HL-60 (cell line): ENCODE measurements around the gene RHOBTB1.

Experiments
- DNase-seq, 2 experiments: peaks; one replicate each; pipeline ENCODE4 v3.0.0-alpha.2; 2010 to 2020; ENCODE audit warnings: low read depth in 1 of 2, low spot score in 1 of 2
- H3K27ac ChIP-seq: fragments of 250-450 bp; sonication (Bioruptor Pico); replicated peaks from 2 replicates; pipeline ENCODE4 v1.5.1; 2020; ENCODE audit warnings: mild to moderate bottlenecking, moderate library complexity
- H3K27me3 ChIP-seq: fragments of 250-450 bp; sonication (Bioruptor Pico); 2 replicates; pipeline ENCODE4 v1.5.1; 2021; ENCODE audit warnings: mild to moderate bottlenecking, moderate library complexity; ENCODE audit not compliant: insufficient read depth, poor library complexity, severe bottlenecking
- H3K4me3 ChIP-seq: replicated peaks from 2 replicates; pipeline ENCODE4 v1.5.1; 2011; ENCODE audit warnings: mild to moderate bottlenecking, control low read depth, low read length; ENCODE audit not compliant: insufficient read depth
- GABPA ChIP-seq: IDR thresholded peaks from 2 replicates; pipeline ENCODE4 v1.6.1; 2012; ENCODE audit warnings: low read depth
- POLR2AphosphoS5 ChIP-seq: IDR thresholded peaks from 2 replicates; pipeline ENCODE4 v1.6.1; 2012; ENCODE audit warnings: low read depth
- SPI1 ChIP-seq: IDR thresholded peaks from 2 replicates; pipeline ENCODE4 v1.6.1; 2012; ENCODE audit warnings: low read depth, mild to moderate bottlenecking, borderline replicate concordance
- TF ChIP-seq, protein P1 (sequence below): IDR thresholded peaks from 2 replicates; pipeline ENCODE4 v1.6.1; 2012; ENCODE audit warnings: low read depth; ENCODE audit not compliant: insufficient replicate concordance
- TF ChIP-seq, protein P2 (sequence below): IDR thresholded peaks from one replicate; pipeline ENCODE4 v1.5.1; 2011; ENCODE audit warnings: low read length, control low read depth, inconsistent platforms; ENCODE audit not compliant: insufficient read depth

Gene RHOBTB1

DNA sequence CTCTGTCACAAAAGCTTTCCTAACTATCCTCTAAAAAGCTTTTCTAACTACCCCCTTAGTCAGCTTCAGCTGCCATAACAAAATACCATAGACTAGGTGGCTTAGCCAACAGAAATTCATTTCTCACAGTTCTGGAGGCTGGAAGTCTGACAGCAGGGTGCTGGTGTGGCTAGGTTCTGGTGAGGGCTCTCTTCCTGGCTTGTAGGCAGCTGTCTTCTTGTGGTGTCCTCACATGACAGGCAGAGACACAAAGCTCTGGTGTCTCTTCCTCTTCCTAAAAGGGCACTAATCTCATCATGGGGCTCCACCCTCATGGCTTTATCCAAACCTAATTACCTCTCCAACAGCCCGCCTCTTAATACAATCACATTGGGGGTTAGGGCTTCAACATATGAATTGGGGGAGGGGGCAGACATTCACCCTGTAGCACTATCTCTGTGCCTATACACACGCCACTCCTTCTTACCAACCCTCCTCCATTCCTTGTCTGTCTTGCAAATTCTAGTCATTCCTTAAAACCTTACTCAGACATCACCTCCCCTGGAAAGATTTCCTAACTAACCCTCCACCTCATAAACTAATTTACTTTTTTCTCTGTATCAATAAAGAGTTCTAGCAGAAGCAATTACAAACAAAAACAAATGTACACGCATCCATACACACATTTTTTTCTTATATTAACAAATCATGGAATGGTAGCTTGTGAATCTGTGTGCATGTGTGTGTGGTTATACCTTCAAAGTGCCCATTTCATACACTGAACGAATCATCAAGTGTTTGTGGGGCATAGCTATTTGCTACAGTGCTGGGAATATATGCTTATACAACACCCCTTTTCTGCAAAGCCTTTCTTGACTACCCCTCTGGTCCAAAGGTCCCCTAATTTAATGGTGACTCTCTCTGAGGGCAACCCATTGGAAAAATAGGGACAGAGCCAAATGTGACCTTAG is 26.4 kb downstream of the RHOBTB1 start:
- DNase-seq, result no peak
- Histone ChIP-seq H3K4me3 (no peak overlapping the region), H3K27ac (no peak overlapping the region), H3K27me3 (no peaks in the 10 kb centered on the region)
- TF ChIP-seq SPI1 (no peak), POLR2AphosphoS5 (no peak), GABPA (no peak)
- TF ChIP-seq, protein P1, sequence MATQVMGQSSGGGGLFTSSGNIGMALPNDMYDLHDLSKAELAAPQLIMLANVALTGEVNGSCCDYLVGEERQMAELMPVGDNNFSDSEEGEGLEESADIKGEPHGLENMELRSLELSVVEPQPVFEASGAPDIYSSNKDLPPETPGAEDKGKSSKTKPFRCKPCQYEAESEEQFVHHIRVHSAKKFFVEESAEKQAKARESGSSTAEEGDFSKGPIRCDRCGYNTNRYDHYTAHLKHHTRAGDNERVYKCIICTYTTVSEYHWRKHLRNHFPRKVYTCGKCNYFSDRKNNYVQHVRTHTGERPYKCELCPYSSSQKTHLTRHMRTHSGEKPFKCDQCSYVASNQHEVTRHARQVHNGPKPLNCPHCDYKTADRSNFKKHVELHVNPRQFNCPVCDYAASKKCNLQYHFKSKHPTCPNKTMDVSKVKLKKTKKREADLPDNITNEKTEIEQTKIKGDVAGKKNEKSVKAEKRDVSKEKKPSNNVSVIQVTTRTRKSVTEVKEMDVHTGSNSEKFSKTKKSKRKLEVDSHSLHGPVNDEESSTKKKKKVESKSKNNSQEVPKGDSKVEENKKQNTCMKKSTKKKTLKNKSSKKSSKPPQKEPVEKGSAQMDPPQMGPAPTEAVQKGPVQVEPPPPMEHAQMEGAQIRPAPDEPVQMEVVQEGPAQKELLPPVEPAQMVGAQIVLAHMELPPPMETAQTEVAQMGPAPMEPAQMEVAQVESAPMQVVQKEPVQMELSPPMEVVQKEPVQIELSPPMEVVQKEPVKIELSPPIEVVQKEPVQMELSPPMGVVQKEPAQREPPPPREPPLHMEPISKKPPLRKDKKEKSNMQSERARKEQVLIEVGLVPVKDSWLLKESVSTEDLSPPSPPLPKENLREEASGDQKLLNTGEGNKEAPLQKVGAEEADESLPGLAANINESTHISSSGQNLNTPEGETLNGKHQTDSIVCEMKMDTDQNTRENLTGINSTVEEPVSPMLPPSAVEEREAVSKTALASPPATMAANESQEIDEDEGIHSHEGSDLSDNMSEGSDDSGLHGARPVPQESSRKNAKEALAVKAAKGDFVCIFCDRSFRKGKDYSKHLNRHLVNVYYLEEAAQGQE, result no peak
- TF ChIP-seq, protein P2, sequence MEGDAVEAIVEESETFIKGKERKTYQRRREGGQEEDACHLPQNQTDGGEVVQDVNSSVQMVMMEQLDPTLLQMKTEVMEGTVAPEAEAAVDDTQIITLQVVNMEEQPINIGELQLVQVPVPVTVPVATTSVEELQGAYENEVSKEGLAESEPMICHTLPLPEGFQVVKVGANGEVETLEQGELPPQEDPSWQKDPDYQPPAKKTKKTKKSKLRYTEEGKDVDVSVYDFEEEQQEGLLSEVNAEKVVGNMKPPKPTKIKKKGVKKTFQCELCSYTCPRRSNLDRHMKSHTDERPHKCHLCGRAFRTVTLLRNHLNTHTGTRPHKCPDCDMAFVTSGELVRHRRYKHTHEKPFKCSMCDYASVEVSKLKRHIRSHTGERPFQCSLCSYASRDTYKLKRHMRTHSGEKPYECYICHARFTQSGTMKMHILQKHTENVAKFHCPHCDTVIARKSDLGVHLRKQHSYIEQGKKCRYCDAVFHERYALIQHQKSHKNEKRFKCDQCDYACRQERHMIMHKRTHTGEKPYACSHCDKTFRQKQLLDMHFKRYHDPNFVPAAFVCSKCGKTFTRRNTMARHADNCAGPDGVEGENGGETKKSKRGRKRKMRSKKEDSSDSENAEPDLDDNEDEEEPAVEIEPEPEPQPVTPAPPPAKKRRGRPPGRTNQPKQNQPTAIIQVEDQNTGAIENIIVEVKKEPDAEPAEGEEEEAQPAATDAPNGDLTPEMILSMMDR, result no peak

DNA sequence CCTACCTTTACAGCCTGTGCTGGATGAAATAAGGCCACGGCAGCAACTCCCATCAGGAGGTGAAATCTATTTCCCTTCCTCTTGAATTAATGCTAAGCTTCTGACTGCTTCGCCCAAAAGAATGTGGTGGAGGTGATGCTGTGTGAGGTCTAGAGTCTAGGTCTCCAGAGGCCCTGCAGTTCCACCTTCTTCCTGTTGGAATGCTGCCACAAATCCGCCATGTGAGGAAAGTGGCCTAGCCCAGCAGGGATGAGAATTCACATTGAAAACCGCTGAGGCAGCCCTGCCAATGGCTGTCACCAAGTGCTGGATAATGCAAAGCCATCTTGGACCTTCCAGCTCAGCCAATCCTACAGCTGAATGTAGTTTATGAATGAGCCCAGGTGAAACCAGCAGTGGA is 28.0 kb downstream of the RHOBTB1 start:
- Histone ChIP-seq H3K27ac (no peak overlapping the region), H3K4me3 (no peak overlapping the region), H3K27me3 (no peaks in the 10 kb centered on the region)
- DNase-seq, result no peak
- TF ChIP-seq, protein P2, result no peak
- no peak for TF ChIP-seq GABPA
- TF ChIP-seq, protein P1, result no peak
- no peak for TF ChIP-seq SPI1

DNA sequence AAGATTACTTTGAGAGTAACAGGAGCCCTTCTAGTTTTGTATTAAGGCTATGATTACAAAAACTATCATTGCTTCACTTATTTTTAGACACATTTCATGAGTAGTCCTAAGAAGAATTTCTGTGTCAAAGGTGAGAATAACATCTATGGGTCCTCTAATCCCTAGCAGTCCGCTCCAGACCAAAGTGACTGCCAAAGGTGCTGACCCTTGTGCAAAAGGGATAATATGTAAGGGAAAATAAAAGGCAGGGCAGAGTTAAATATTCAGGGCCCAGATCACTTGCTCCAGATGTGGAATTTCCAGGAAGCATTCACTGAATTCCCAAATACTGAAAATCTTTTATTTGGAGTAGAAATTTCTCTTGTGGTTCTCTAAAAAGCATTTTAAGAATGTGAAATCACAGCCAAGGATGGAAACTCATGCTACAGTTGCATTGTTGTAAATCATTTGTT is 29.3 kb downstream of the RHOBTB1 start:
- TF ChIP-seq GABPA (no peak), POLR2AphosphoS5 (no peak), SPI1 (no peak)
- TF ChIP-seq, protein P2, result no peak
- TF ChIP-seq, protein P1, result no peak
- Histone ChIP-seq H3K27ac (no peak overlapping the region), H3K4me3 (no peak overlapping the region), H3K27me3 (no peaks in the 10 kb centered on the region)
- DNase-seq, result no peak
